A549 (cell line): ENCODE data around the gene EPN3. TPM values are rescaled to one million over a fixed set of nuclear protein-coding genes. Genes with fewer than 3 reads are reported as not detected.

Source experiments
- ATAC-seq, 2 experiments: fragments of 200-7000 bp in 1 of 2; fragments of >200 bp in 1 of 2; cut with Nextera tagmentation in 1 of 2; cut with Tn5 transposase in 1 of 2; 3 replicates each; pipeline versions ENCODE4 v1.8.0 to v1.9.1; 2018 to 2020; ENCODE audit warnings: mild to moderate bottlenecking in 1 of 2, moderate library complexity in 1 of 2
- CTCF ChIA-PET: fragments of 300-600 bp; sonication (Branson Sonifier 250); formaldehyde crosslinking; extraction: SDS; loops from one replicate; lab custom pipeline; 2021; ENCODE audit warnings: antibody characterized with exemption, inconsistent platforms; lab: Yijun Ruan, JAX
- POLR2A ChIA-PET: fragments of 350-600 bp; formaldehyde crosslinking; extraction: SDS; loops from one replicate; lab custom pipeline; 2021; ENCODE audit warnings: antibody characterized with exemption, inconsistent platforms; lab: Yijun Ruan, JAX
- DNase-seq, 2 experiments: peaks; one replicate each; pipeline versions ENCODE4 v3.0.0 to v3.0.0-alpha.2; 2011 to 2016; ENCODE audit warnings: low read depth in 1 of 2, low spot score in 1 of 2
- FAIRE-seq: peaks from 2 replicates; lab custom pipeline; 2011; peaks lifted over from hg19 to GRCh38; lab: Jason Lieb, UNC
- H3K27ac ChIP-seq, 2 experiments: fragments of >200 bp; sonication (Bioruptor Twin); formaldehyde crosslinking; 3 replicates each; pipeline ENCODE4 v1.5.1; 2016 to 2017
- H3K4me1 ChIP-seq: fragments of >200 bp; sonication (Bioruptor Twin); formaldehyde crosslinking; 3 replicates; pipeline ENCODE4 v1.6.1; 2016
- H3K4me2 ChIP-seq: fragments of >200 bp; sonication (Bioruptor Twin); formaldehyde crosslinking; 3 replicates; pipeline ENCODE4 v1.6.1; 2016
- H3K4me3 ChIP-seq: fragments of >200 bp; sonication (Bioruptor Twin); formaldehyde crosslinking; 3 replicates; pipeline ENCODE4 v1.5.1; 2016
- H3K9me3 ChIP-seq: fragments of >200 bp; sonication (Bioruptor Twin); formaldehyde crosslinking; 3 replicates; pipeline ENCODE4 v1.6.1; 2016
- BHLHE40 ChIP-seq: IDR thresholded peaks from 2 replicates; pipeline ENCODE4 v1.6.1; 2012; ENCODE audit warnings: low read depth, low read length, inconsistent platforms
- CHD2 ChIP-seq: fragments of 150-350 bp; IDR thresholded peaks from 2 replicates; pipeline ENCODE4 v1.6.1; 2014; ENCODE audit warnings: low read length; ENCODE audit not compliant: partially characterized antibody
- EHMT2 ChIP-seq: fragments of 200-600 bp; sonication (generic); IDR thresholded peaks from 2 replicates; pipeline ENCODE4 v1.6.1; 2016; ENCODE audit warnings: antibody characterized with exemption, low read depth, mild to moderate bottlenecking, moderate library complexity
- EP300 ChIP-seq, 2 experiments: fragments of >200 bp; sonication (Bioruptor Twin); formaldehyde crosslinking; IDR thresholded peaks; 2 replicates in 1 of 2; 3 replicates in 1 of 2; pipeline ENCODE4 v1.6.1; 2016 to 2017
- ESRRA ChIP-seq: fragments of 150-350 bp; IDR thresholded peaks from 2 replicates; pipeline ENCODE4 v1.6.1; 2014; ENCODE audit warnings: mild to moderate bottlenecking, low read length, borderline replicate concordance
- FOSB ChIP-seq: fragments of 250-450 bp; sonication (Bioruptor Pico); IDR thresholded peaks from 2 replicates; pipeline ENCODE4 v1.5.0; 2020; ENCODE audit warnings: mild to moderate bottlenecking, moderate library complexity
- GATA3 ChIP-seq: IDR thresholded peaks from 2 replicates; pipeline ENCODE4 v1.6.1; 2012; ENCODE audit warnings: borderline replicate concordance
- HDAC2 ChIP-seq: fragments of 200-600 bp; sonication (generic); IDR thresholded peaks from 2 replicates; pipeline ENCODE4 v1.6.1; 2016
- HOXA7 ChIP-seq: fragments of 250-450 bp; sonication (Bioruptor Pico); IDR thresholded peaks from 2 replicates; pipeline ENCODE4 v1.5.0; 2020; ENCODE audit warnings: mild to moderate bottlenecking, moderate library complexity
- HOXB13 ChIP-seq: fragments of 250-450 bp; sonication (Bioruptor Pico); IDR thresholded peaks from 2 replicates; pipeline ENCODE4 v1.5.0; 2020; ENCODE audit warnings: low read depth, mild to moderate bottlenecking, moderate library complexity
- HOXB5 ChIP-seq: fragments of 250-450 bp; sonication (Bioruptor Pico); IDR thresholded peaks from 2 replicates; pipeline ENCODE4 v1.5.0; 2020; ENCODE audit warnings: mild to moderate bottlenecking, moderate library complexity
- NPAS2 ChIP-seq: fragments of 250-450 bp; sonication (Bioruptor Pico); IDR thresholded peaks from 2 replicates; pipeline ENCODE4 v1.8.0; 2022; ENCODE audit warnings: mild to moderate bottlenecking, moderate library complexity, borderline replicate concordance
- NR3C1 ChIP-seq: fragments of >200 bp; sonication (Bioruptor Twin); formaldehyde crosslinking; IDR thresholded peaks from 3 replicates; pipeline ENCODE4 v1.6.1; 2017
- PHF8 ChIP-seq: fragments of 200-600 bp; sonication (generic); IDR thresholded peaks from 2 replicates; pipeline ENCODE4 v1.6.1; 2016; ENCODE audit warnings: low read depth, mild to moderate bottlenecking, antibody characterized with exemption, moderate library complexity, borderline replicate concordance
- RCOR1 ChIP-seq: fragments of 150-350 bp; IDR thresholded peaks from 2 replicates; pipeline ENCODE4 v1.6.1; 2014; ENCODE audit warnings: antibody characterized with exemption, low read length, low read depth
- RFX5 ChIP-seq: fragments of 450-650 bp; IDR thresholded peaks from 2 replicates; pipeline ENCODE4 v1.7.1; 2014; ENCODE audit warnings: antibody characterized with exemption, mild to moderate bottlenecking, moderate library complexity
- RNF2 ChIP-seq: fragments of 200-600 bp; sonication (generic); IDR thresholded peaks from 2 replicates; pipeline ENCODE4 v1.6.1; 2016; ENCODE audit warnings: low read depth, mild to moderate bottlenecking, antibody characterized with exemption, moderate library complexity, borderline replicate concordance
- SMC3 ChIP-seq: fragments of >200 bp; sonication (Bioruptor Twin); formaldehyde crosslinking; IDR thresholded peaks from 3 replicates; pipeline ENCODE4 v1.6.1; 2018; ENCODE audit warnings: inconsistent platforms
- ZFP36 ChIP-seq: fragments of 450-650 bp; IDR thresholded peaks from 2 replicates; pipeline ENCODE4 v1.6.1; 2014; ENCODE audit warnings: borderline replicate concordance; ENCODE audit not compliant: partially characterized antibody
- ZNF302 ChIP-seq: fragments of 250-450 bp; sonication (Bioruptor Pico); IDR thresholded peaks from 2 replicates; pipeline ENCODE4 v1.9.0; 2021; ENCODE audit warnings: inconsistent platforms, mild to moderate bottlenecking, moderate library complexity
- WGBS: methylation state at CpG from one replicate; pipeline ENCODE4 v1.1.6; 2017; ENCODE audit errors: missing lambda C conversion rate; 5-methylcytosine and 5-hydroxymethylcytosine counted together
- polyA plus RNA-seq, 4 experiments: library from polyadenylated mRNA; depleted of rRNA in 3 of 4; stranded (reverse); fragments of >200 nt; fragmentation: RNase III in 1 of 4; extraction: RNeasy Plus Mini Kit Qiagen cat#74134 plus additional on column Dnase treatment in 1 of 4; gene quantifications; 2 replicates in 3 of 4; 3 replicates in 1 of 4; pipeline ENCODE4 v1.2.3, GENCODE V29; 2011 to 2017
- TF ChIP-seq, protein P1 (sequence below): IDR thresholded peaks from 2 replicates; pipeline ENCODE4 v1.6.1; 2012; ENCODE audit warnings: low read depth, borderline replicate concordance
- TF ChIP-seq, protein P2 (sequence below): fragments of 150-350 bp; IDR thresholded peaks from 2 replicates; pipeline ENCODE4 v1.6.1; 2014; ENCODE audit warnings: low read depth, mild to moderate bottlenecking, low read length
- TF ChIP-seq, protein P3 (sequence below): fragments of >200 bp; sonication (Bioruptor Twin); formaldehyde crosslinking; IDR thresholded peaks from 3 replicates; pipeline ENCODE4 v1.6.1; 2016
- TF ChIP-seq, protein P4 (sequence below): fragments of 450-650 bp; IDR thresholded peaks from 2 replicates; pipeline ENCODE4 v1.6.1; 2014; ENCODE audit warnings: antibody characterized with exemption
- TF ChIP-seq, protein P5 (sequence below): fragments of 200-600 bp; sonication (generic); IDR thresholded peaks from 2 replicates; pipeline ENCODE4 v1.6.1; 2016; ENCODE audit warnings: antibody characterized with exemption, mild to moderate bottlenecking, moderate library complexity

The EPN3 gene
- polyA plus RNA-seq, 2 of the 4 experiments (the other 2 are of a cell fraction), result 0.13 to 0.18 TPM

DNA sequence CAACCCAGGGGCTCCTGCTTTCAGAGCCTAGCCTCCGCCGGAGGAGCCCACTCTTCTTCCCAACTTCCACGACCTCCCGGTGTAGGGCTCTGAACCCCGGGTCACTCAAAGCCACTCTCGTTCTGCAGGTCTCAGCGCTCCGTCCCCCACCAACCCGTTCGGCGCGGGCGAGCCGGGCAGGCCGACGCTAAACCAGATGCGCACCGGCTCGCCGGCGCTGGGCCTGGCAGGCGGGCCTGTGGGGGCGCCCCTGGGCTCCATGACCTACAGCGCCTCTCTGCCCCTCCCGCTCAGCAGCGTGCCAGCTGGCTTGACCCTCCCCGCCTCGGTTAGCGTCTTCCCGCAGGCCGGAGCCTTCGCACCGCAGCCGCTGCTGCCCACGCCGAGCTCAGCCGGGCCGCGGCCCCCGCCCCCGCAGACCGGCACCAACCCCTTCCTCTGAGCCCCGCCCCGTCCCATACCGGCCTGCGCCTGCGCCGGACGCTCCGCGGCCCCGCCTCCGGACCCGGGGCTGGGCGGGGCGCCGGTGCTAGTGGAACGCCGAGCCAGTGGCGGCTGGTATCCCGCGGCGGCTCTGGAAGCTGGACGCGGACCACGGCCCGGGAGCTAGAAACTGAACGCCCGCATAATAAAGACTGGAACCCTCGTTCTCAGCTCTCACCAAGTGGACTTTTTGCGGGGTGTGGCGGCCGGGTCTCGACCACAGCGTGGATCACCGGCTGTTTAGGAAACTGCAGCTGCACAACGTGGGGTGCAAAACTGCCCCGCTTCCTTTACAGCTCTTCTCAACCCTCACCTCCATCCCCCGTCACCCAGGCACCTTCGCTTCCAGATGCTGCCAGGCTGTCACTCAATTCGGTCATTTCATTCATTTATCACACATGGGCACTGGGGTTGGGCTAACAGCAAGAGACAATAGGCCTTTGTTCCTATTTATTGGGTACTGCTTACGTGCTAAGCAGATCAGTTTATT, 9.5 kb downstream of the EPN3 start (continued):
- TF ChIP-seq EHMT2 (no peak), RCOR1 (no peak), EP300 (IDR thresholded peaks at IDR 0.05) (no peak), NR3C1 (no peak), FOSB (no peak), PHF8 (peak; percentile 57; the same call in 1 of the 2 replicates), ZNF302 (CRISPR knock-in tag) (no peak), HOXB13 (CRISPR knock-in tag) (no peak), RFX5 (no peak), HDAC2 (no peak)
- TF ChIP-seq, protein P1, sequence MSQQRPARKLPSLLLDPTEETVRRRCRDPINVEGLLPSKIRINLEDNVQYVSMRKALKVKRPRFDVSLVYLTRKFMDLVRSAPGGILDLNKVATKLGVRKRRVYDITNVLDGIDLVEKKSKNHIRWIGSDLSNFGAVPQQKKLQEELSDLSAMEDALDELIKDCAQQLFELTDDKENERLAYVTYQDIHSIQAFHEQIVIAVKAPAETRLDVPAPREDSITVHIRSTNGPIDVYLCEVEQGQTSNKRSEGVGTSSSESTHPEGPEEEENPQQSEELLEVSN, result peak; percentile 76
- TF ChIP-seq, protein P2, sequence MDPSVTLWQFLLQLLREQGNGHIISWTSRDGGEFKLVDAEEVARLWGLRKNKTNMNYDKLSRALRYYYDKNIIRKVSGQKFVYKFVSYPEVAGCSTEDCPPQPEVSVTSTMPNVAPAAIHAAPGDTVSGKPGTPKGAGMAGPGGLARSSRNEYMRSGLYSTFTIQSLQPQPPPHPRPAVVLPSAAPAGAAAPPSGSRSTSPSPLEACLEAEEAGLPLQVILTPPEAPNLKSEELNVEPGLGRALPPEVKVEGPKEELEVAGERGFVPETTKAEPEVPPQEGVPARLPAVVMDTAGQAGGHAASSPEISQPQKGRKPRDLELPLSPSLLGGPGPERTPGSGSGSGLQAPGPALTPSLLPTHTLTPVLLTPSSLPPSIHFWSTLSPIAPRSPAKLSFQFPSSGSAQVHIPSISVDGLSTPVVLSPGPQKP, result no peak
- TF ChIP-seq, protein P3, sequence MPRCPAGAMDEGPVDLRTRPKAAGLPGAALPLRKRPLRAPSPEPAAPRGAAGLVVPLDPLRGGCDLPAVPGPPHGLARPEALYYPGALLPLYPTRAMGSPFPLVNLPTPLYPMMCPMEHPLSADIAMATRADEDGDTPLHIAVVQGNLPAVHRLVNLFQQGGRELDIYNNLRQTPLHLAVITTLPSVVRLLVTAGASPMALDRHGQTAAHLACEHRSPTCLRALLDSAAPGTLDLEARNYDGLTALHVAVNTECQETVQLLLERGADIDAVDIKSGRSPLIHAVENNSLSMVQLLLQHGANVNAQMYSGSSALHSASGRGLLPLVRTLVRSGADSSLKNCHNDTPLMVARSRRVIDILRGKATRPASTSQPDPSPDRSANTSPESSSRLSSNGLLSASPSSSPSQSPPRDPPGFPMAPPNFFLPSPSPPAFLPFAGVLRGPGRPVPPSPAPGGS, result peak; percentile 89; the same call in 2 of the 3 replicates

DNA sequence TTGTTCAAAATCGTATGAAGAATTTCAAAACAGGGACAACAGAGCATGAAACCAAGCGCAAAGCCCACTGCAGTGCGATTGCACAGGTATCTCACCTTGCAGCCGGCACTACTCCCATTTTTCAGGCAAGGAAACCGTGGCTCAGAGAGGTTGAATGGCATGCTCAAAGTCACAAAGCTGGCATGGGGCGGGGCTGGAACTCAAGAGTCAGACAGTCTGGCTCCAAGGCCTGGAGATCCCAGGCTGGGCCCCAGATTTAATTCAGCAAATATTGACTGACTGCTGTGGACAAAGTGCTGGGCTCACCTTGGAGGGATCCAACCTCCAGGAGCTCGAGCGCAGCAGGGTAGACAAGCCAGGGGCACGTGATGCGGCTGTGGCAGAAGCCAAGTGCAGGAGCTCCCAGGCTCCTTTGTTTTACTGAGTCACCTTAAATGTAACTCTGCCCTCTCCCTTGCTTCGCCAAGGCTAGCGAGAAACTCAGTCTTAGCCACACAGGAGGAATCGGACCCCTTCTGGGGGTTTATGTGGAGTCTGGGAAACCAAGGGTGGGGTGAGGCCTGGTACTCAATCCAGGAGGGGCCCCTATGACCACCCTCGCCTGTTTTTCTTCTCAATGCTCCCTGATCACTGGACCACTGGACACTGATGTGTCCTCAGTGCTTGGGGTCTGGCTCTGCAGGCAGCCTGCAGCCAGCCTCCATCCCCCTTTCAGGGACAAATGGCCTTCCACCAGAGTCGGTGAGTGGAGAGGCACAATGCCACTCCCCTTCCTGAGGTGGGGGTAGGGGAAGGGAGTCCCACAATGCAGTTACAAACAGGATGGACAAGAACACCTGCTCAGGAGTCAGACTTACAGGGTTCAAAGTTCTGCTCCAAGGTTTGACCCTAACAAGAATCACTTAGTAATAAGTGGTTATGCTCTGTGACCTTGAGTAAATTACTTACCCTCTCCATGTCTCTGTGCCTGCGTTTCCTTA, 10.6 kb downstream of the EPN3 start:
- POLR2A ChIA-PET, result interaction anchor here (0.7 to 2.6 kb wide), 16 partner anchors 8 to 323 kb away, joined by 3 to 24 read pairs (median 4); partner anchors contain the start of genes CACNA1G, EPN3, LUC7L3 and TOB1
- peak overlapping the region; percentile 51 for H3K4me3 ChIP-seq
- H3K27ac ChIP-seq, result peak overlapping the region; percentile 85 to 90
- ATAC-seq (peak; percentile 22 to 53; a peak in 5 of 6 replicates), FAIRE-seq (peak; percentile 86), DNase-seq (peak; percentile 77 to 82)
- H3K9me3 ChIP-seq, result no peaks in the 10 kb centered on the region
- CTCF ChIA-PET, result interaction anchor here (0.6 to 23.7 kb wide), 25 partner anchors 8 to 407 kb away, joined by 3 to 753 read pairs (median 4); partner anchors contain the start of genes ANKRD40 and EPN3
- 40% methylated on average over 16 of the region's 16 CpGs for WGBS
- H3K4me2 ChIP-seq, result peak overlapping the region; percentile 97
- peaks cover 53% of the 10 kb centered on the region for H3K4me1 ChIP-seq
- TF ChIP-seq NPAS2 (CRISPR knock-in tag) (peak; percentile 28; the same call in 1 of the 2 replicates), ESRRA (no peak), HOXA7 (CRISPR knock-in tag) (no peak), HOXB13 (CRISPR knock-in tag) (no peak), PHF8 (no peak), BHLHE40 (peak; percentile 45), RNF2 (no peak), SMC3 (no peak), GATA3 (no peak), ZFP36 (peak; percentile 68), CHD2 (no peak), HOXB5 (CRISPR knock-in tag) (no peak)
- TF ChIP-seq, protein P4, sequence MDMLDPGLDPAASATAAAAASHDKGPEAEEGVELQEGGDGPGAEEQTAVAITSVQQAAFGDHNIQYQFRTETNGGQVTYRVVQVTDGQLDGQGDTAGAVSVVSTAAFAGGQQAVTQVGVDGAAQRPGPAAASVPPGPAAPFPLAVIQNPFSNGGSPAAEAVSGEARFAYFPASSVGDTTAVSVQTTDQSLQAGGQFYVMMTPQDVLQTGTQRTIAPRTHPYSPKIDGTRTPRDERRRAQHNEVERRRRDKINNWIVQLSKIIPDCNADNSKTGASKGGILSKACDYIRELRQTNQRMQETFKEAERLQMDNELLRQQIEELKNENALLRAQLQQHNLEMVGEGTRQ, result peak; percentile 92
- TF ChIP-seq, protein P3, result no peak
- TF ChIP-seq, protein P5, sequence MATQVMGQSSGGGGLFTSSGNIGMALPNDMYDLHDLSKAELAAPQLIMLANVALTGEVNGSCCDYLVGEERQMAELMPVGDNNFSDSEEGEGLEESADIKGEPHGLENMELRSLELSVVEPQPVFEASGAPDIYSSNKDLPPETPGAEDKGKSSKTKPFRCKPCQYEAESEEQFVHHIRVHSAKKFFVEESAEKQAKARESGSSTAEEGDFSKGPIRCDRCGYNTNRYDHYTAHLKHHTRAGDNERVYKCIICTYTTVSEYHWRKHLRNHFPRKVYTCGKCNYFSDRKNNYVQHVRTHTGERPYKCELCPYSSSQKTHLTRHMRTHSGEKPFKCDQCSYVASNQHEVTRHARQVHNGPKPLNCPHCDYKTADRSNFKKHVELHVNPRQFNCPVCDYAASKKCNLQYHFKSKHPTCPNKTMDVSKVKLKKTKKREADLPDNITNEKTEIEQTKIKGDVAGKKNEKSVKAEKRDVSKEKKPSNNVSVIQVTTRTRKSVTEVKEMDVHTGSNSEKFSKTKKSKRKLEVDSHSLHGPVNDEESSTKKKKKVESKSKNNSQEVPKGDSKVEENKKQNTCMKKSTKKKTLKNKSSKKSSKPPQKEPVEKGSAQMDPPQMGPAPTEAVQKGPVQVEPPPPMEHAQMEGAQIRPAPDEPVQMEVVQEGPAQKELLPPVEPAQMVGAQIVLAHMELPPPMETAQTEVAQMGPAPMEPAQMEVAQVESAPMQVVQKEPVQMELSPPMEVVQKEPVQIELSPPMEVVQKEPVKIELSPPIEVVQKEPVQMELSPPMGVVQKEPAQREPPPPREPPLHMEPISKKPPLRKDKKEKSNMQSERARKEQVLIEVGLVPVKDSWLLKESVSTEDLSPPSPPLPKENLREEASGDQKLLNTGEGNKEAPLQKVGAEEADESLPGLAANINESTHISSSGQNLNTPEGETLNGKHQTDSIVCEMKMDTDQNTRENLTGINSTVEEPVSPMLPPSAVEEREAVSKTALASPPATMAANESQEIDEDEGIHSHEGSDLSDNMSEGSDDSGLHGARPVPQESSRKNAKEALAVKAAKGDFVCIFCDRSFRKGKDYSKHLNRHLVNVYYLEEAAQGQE, result no peak
